ENCODE results near the gene KLF16.

Gene KLF16

GRCh38 chr19:1843646-1844394 is 19.6 kb downstream of the KLF16 start:
- TF ChIP-seq ZNF565 (CRISPR knock-in tag; conservative IDR thresholded peaks at IDR 0.05; ENCODE audit: low read depth) (no peak), ARNTL (CRISPR knock-in tag; IDR thresholded peaks at IDR 0.05; ENCODE audit: borderline replicate concordance, low read depth) (no peak), GLIS3 (CRISPR knock-in tag; IDR thresholded peaks at IDR 0.05) (no peak), TOX (CRISPR knock-in tag; IDR thresholded peaks at IDR 0.05; ENCODE audit: borderline replicate concordance) (no peak), ESRRG (CRISPR knock-in tag; IDR thresholded peaks at IDR 0.05) (no peak), CSRNP3 (CRISPR knock-in tag; IDR thresholded peaks at IDR 0.05) (no peak), POU6F1 (CRISPR knock-in tag; IDR thresholded peaks at IDR 0.05; ENCODE audit: borderline replicate concordance, low read depth) (no peak), TSHZ2 (CRISPR knock-in tag; IDR thresholded peaks at IDR 0.05) (no peak), SNAI2 (CRISPR knock-in tag; IDR thresholded peaks at IDR 0.05) (no peak), RARB (CRISPR knock-in tag; IDR thresholded peaks at IDR 0.05) (no peak), CSDC2 (CRISPR knock-in tag; IDR thresholded peaks at IDR 0.05) (no peak), CREB5 (CRISPR knock-in tag; IDR thresholded peaks at IDR 0.05; ENCODE audit: low read depth) (no peak), BACH2 (CRISPR knock-in tag; IDR thresholded peaks at IDR 0.05; ENCODE audit: borderline replicate concordance) (no peak), ZNF8 (CRISPR knock-in tag; IDR thresholded peaks at IDR 0.05) (no peak), ZC3H10 (CRISPR knock-in tag; IDR thresholded peaks at IDR 0.05) (no peak), ZNF70 (CRISPR knock-in tag; IDR thresholded peaks at IDR 0.05) (no peak), ISL1 (CRISPR knock-in tag; IDR thresholded peaks at IDR 0.05) (no peak), PPARA (CRISPR knock-in tag; IDR thresholded peaks at IDR 0.05; ENCODE audit: borderline replicate concordance) (no peak)
- no peak for ATAC-seq

- no peak for ATAC-seq
- TF ChIP-seq CSRNP3 (CRISPR knock-in tag; IDR thresholded peaks at IDR 0.05): no peak
Measured at GRCh38 chr19:1843116-1843515, 20.3 kb downstream of the KLF16 start.

GRCh38 chr19:1841209-1841924 is 22.0 kb downstream of the KLF16 start:
- ATAC-seq: no peak
- no peak for TF ChIP-seq TCF4 (CRISPR knock-in tag; IDR thresholded peaks at IDR 0.05; ENCODE audit: borderline replicate concordance)
- TF ChIP-seq ZNF70 (CRISPR knock-in tag; IDR thresholded peaks at IDR 0.05): no peak
- TF ChIP-seq ZNF8 (CRISPR knock-in tag; IDR thresholded peaks at IDR 0.05): no peak
- TF ChIP-seq ZNF565 (CRISPR knock-in tag; conservative IDR thresholded peaks at IDR 0.05; ENCODE audit: low read depth): no peak
- no peak for TF ChIP-seq CSDC2 (CRISPR knock-in tag; IDR thresholded peaks at IDR 0.05)
- no peak for TF ChIP-seq ZC3H10 (CRISPR knock-in tag; IDR thresholded peaks at IDR 0.05)
- no peak for TF ChIP-seq PPARA (CRISPR knock-in tag; IDR thresholded peaks at IDR 0.05; ENCODE audit: borderline replicate concordance)
- TF ChIP-seq CSRNP3 (CRISPR knock-in tag; IDR thresholded peaks at IDR 0.05): no peak
- TF ChIP-seq ZFP30 (CRISPR knock-in tag; IDR thresholded peaks at IDR 0.05): no peak
- no peak for TF ChIP-seq ESRRG (CRISPR knock-in tag; IDR thresholded peaks at IDR 0.05)
- no peak for TF ChIP-seq RARB (CRISPR knock-in tag; IDR thresholded peaks at IDR 0.05)
- no peak for TF ChIP-seq POU6F1 (CRISPR knock-in tag; IDR thresholded peaks at IDR 0.05; ENCODE audit: borderline replicate concordance, low read depth)
- no peak for TF ChIP-seq PATZ1 (CRISPR knock-in tag; IDR thresholded peaks at IDR 0.05; ENCODE audit: borderline replicate concordance)
